Middle frontal gyrus (tissue), 1 donor: ENCODE results near the gene GEN1.

Experiments used
- DNase-seq: peaks from one replicate; pipeline ENCODE4 v3.0.0-alpha.2; 2015; ENCODE audit warnings: low spot score; ENCODE audit errors: extremely low spot score

The GEN1 gene

GRCh38 chr2:17795309-17795708 lies 41.4 kb downstream of the GEN1 start:
- no peak for DNase-seq

DNA sequence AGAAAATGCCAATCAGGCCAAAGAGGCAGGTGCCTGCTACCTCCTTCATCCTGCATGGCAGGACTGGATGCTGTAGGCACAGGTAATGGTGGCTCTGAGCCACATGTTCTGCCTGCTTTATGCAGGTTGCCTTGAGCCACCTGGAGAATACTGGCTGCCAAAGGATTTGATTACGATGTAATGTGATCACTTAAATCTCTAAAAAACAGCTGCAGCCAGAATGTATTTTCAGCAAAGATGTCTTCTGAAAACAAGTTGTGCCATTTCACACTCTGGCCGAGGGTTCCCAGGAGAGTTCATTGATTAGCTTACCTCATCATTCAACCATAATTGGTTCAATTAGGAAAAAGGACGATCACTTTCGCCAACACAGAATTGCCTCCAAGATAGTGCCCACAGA lies 44.4 kb downstream of the GEN1 start:
- no peak for DNase-seq

DNA sequence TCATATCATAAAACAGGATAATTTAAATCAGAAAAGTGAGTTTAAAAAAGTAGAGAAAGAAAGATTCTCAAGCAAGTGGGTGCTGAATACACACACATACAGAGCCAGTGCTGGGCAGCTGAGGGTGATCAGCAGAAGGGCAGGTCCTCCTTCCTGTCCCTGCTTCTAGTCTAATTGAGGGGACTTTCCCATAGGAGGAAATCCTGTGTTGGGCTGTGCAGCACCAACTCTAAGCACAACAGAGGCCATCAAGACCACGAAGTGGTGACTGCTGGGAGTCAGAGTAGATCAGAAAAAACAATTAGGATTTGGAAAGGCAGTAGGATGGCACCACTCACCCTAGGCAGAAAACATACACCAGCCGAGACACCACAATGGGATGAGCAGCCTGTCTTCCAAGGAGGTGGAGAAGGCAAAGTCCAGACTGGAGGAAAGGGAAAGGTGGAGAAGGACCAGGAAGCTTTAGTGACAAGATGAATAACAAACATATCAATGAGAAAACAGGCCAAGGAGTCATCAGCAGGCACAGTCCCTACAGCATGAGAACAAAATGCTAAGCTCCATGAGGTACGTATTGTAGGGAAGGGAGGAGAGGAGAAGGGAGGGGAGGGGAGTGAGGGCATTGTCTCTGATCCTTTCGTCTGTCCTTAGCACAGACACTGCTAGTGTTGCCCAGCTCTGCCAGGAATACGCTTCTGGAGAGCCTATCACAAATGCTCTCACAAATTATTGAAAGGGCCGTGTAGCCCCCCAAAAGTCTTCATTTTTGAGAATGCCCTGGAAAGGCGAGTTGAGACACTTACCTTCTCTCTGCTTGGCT lies 45.6 kb downstream of the GEN1 start:
- no peak for DNase-seq

GRCh38 chr2:17800219-17800618 lies 46.3 kb downstream of the GEN1 start:
- DNase-seq, result no peak

GRCh38 chr2:17800693-17801458 lies 46.9 kb downstream of the GEN1 start:
- DNase-seq, result no peak

GRCh38 chr2:17803497-17803896 lies 49.6 kb downstream of the GEN1 start:
- DNase-seq, result no peak

GRCh38 chr2:17804358-17804757 lies 50.4 kb downstream of the GEN1 start:
- no peak for DNase-seq

- DNase-seq, result no peak
These were observed 51.2 kb downstream of the GEN1 start for GRCh38 chr2:17805166-17805565.

DNA sequence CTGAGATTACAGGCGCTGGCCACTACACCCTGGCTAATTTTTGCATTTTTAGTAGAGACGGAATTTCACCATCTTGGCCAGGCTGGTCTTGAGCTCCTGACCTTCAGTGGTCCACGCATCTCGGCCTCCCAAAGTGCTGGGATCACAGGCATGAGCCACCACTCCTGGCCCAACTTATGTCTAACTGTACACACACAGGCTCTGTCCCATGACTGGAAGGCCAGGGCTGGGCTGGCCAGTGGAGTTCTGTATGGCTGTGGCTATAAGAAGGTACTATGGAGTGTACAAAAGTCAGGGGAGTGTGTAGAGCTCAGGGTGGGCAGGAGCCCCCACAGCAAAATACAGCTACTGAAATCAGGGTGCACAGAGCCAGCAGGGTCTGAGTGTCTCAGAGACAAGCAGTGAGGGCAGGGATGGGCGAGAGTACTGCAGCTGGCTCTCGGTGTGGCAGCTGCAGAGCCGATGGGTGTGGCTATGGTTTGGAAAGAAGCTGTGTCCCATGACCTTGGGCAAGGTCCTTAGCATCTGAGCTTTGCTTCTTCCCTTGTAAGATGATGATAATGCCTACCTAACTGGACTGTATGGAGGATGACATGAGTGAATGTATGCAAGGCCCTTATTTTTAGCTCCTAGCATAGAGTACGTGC lies 51.9 kb downstream of the GEN1 start:
- no peak for DNase-seq

DNA sequence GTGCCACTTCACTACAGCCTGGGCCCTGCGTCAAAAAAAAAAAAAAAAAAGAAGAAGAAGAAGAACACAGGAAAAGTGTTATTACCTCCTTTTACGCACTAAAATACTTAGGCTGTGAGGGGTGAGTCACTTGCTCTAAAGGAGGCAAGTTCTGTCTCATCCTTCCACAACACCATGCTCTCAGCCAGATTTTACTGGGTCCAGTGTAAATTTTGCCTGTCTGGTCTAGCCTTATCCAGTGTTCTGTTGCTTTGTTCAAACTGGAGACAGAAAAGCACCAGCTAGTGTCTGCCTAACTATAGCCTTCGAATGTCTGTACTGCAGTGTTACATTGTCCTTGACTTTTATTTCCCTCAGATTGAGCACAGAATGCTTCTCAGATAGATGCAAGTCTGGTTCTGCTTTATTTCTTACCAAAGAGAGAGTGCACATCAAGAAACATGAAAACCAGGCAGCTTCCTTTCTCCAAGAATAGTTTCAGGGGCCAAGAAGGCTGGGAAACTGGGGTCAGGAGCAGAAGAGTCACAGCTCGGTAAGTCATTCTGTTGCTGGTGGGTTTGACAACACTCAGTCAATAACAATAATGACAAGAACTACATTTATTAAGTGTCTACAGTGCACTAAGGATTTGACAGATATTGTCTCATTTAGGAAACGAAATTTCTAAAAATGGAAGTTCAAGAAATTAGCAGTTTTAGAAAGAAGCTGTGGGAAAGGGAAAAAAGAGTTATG lies 59.2 kb downstream of the GEN1 start:
- no peak for DNase-seq

DNA sequence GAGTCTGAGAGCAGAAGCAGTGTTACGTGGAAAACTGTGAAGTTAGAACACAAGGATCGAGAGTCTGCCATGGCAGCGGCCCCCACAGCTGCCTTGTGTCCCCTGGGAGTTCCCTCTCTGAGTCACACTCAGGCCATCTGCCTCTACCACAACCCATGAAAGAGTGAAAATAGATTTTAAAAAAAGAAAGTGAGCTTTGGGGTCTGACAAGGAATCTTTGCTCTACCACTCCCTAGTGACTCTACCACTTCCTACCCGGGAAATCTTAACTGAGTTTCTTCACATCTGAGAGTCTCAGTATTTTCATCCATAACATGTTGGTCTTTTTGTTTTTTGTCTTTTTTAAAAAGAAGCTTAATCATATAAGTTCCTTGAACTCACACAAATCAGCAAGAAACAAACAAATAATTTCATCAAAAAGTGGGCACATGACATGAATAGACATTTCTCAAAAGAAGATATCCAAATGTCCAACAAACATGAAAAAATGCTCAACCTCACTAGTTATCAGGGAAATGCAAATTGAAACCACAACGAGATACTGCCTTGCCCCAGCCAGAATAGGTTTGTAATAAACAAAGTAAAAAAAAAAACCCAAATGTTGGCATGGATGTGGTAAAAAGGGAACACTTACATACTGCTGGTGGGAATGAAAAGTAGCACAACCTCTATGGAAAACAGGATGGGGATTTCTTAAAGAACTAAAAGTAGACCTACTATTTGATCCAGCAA lies 60.0 kb downstream of the GEN1 start:
- no peak for DNase-seq

DNA sequence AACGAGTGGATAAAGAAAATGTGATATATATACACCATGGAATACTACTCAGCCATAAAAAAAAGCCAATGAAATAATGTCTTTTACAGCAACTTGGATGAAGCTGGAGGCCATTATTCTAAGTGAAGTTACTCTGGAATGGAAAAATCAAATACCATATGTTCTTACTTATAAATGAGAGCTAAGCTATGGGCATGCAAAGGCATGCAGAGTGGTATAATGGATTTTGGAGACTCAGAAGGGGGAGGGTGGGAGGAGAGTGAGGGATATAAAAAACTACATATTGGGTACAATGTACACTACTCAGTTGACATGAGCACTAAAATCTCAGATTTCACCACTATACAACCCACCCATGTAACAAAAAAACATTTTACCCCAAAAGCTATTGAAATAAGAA lies 60.7 kb downstream of the GEN1 start:
- no peak for DNase-seq

DNA sequence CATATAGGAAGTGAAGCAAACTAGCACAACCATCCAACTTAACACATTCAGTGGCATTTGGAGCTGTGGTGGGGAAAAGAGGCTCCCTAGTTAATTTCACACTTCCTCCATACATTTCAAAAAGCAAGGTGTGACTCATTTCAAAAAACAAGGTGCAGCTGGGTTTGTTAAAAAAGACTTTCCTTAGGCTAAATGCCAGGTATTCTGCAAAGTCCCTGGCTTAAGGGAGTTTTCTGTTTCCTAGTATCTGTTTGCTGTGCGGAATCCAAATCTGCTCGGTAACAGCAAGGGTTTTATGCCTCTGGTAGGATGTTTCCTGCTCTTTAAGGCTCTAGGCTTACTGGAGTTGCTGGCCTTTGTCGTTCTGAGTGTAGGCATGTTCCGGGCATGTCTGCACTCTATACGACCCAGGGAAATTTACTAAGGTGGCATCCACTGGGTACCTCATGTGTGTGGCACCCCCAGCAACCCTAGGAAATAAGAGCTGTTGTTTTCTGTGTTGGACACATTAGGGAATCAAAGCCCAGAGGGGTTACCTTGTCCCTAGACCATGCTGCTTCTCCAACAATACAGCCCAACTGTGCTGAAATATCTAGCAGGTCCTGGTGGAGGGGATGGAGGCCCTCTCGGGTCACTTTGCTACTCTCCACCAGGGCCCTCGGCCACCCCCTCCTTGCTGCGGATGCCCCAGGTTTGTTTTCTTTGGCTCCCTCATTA lies 61.7 kb downstream of the GEN1 start:
- DNase-seq, result no peak

- DNase-seq, result no peak
These were observed 62.7 kb downstream of the GEN1 start, which contains the start of gene MSGN1 for GRCh38 chr2:17816396-17817245. Gene MSGN1, plus strand, starts transcription at chr2:17816460. Its CDS starts 59 bp downstream, at chr2:17816519.

DNA sequence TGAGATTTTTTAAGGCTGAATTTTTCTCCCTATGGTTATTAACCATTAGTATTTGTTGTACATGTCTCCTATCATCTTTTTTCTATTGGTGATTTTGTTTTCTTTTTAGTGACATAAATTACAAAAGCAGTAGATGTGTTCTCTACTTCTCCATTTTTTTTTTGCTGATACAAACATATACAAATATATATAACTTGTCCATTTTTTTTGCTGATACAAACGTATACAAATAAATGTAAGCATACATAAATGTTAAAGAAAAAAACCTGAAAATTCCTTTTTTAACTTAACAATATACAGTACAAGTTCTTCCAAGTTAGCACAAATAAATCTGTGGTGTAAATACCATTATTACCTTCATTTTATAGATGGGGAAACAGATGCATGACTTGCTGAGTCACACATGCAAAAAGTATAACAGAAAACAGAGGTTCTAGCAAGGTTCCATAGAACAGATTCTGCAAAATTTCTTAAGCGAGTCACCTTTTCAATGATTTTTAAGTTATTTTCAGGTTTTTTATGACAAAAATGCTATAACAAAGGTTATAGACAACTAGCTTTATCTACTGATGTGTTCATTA lies 64.4 kb downstream of the GEN1 start:
- no peak for DNase-seq

DNA sequence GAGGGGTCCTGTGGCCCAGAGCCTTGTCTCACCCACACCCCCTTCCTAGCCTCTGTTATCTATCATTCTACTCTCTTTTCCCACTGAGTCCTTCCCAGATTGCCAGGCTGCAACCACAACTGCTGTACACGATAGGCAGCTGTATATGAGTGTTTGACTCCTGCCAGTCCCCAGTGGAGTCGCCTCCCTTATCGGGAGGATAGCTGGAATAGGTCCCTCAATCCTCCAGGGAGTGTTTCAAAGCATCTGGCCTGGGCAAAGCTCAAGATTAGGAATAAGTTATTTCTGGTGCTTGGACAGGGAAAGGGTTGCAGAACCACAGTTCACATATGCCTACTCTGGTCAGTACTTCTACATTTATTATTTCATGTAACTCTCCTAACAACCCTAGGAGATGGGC lies 67.1 kb downstream of the GEN1 start:
- DNase-seq, result no peak

- DNase-seq, result no peak
These were observed 67.9 kb downstream of the GEN1 start for GRCh38 chr2:17821535-17822444.
